PC-3 (cell line): Measurements from ENCODE around the gene PIGW.

Source experiments
- CTCF ChIP-seq: fragments of 300-600 bp; sonication (generic); conservative IDR thresholded peaks from 2 replicates; pipeline ENCODE4 v1.5.1; 2017; ENCODE audit warnings: antibody characterized with exemption, low read depth, mild to moderate bottlenecking, low read length
- EZH2 ChIP-seq: fragments of 300-600 bp; sonication (generic); IDR thresholded peaks from one replicate; pipeline ENCODE4 v1.6.1; 2017; ENCODE audit warnings: antibody characterized with exemption, mild to moderate bottlenecking, low read length; ENCODE audit not compliant: unreplicated experiment

GRCh38 chr17:36494674-36495073, 40.1 kb upstream of the PIGW start:
- TF ChIP-seq CTCF (no peak), EZH2 (no peak)
